GM18861 (cell line): ENCODE data around the gene CHMP6.

Experiments used
- ATAC-seq: cut with Tn5 transposase; IDR thresholded peaks from one replicate; pipeline ENCODE4 v1.9.1; 2021; ENCODE audit not compliant: unreplicated experiment

CHMP6 gene

GRCh38 chr17:80970762-80971703 is 20.6 kb upstream of the CHMP6 start:
- no peak for ATAC-seq

GRCh38 chr17:80971704-80972304 is 19.8 kb upstream of the CHMP6 start:
- no peak for ATAC-seq

- no peak for ATAC-seq
These were observed 14.9 kb upstream of the CHMP6 start for GRCh38 chr17:80976701-80977100.

GRCh38 chr17:80977172-80977571 is 14.5 kb upstream of the CHMP6 start:
- ATAC-seq, result no peak

- no peak for ATAC-seq
These were observed 12.8 kb upstream of the CHMP6 start for GRCh38 chr17:80978499-80979497.

GRCh38 chr17:80979547-80980378 is 11.9 kb upstream of the CHMP6 start:
- no peak for ATAC-seq

GRCh38 chr17:80980397-80981061 is 11.1 kb upstream of the CHMP6 start:
- no peak for ATAC-seq

GRCh38 chr17:80981062-80981902 is 10.4 kb upstream of the CHMP6 start:
- ATAC-seq, result no peak

GRCh38 chr17:80981929-80982425 is 9.7 kb upstream of the CHMP6 start:
- no peak for ATAC-seq

GRCh38 chr17:80982426-80982974 is 9.1 kb upstream of the CHMP6 start:
- no peak for ATAC-seq

- ATAC-seq, result no peak
These were observed 8.1 kb upstream of the CHMP6 start for GRCh38 chr17:80983545-80983944.

GRCh38 chr17:80984749-80985148 is 6.9 kb upstream of the CHMP6 start:
- ATAC-seq, result no peak

- ATAC-seq, result no peak
These were observed 5.6 kb upstream of the CHMP6 start for GRCh38 chr17:80986046-80986445.

- no peak for ATAC-seq
These were observed 4.7 kb upstream of the CHMP6 start for GRCh38 chr17:80986816-80987475.

- no peak for ATAC-seq
These were observed 3.6 kb upstream of the CHMP6 start for GRCh38 chr17:80987941-80988461.

- no peak for ATAC-seq
These were observed 2.1 kb upstream of the CHMP6 start for GRCh38 chr17:80989586-80989913.

GRCh38 chr17:80990921-80991644 is 558 bp upstream of the CHMP6 start:
- ATAC-seq, result no peak
